ENCODE measurements around the gene NISCH.
A peak's percentile ranks its signal among the peaks of the same experiment; 100 is the strongest.

The NISCH gene

DNA sequence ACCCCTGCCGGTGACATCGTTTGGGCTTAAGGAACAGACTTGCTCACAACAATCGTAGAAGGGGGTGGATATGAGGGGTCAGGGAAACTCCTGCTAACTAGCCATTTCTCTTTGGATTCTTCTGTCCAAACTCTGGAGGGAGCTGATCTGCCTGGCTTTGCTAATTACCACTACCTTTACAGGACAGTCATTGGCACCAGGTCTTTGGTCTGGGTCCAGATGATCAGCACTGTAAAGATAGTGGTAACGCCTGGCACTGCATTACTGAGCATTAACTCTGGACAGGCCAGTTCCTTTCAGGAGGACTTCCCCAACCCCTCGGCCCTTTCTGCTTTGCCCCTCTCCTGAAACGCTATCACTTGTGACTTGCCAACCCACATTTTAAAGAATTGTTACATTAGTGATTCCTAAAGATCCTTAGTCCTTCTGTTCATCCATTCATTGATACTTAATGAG lies 81.8 kb downstream of the NISCH start:
- TF ChIP-seq, protein P1, sequence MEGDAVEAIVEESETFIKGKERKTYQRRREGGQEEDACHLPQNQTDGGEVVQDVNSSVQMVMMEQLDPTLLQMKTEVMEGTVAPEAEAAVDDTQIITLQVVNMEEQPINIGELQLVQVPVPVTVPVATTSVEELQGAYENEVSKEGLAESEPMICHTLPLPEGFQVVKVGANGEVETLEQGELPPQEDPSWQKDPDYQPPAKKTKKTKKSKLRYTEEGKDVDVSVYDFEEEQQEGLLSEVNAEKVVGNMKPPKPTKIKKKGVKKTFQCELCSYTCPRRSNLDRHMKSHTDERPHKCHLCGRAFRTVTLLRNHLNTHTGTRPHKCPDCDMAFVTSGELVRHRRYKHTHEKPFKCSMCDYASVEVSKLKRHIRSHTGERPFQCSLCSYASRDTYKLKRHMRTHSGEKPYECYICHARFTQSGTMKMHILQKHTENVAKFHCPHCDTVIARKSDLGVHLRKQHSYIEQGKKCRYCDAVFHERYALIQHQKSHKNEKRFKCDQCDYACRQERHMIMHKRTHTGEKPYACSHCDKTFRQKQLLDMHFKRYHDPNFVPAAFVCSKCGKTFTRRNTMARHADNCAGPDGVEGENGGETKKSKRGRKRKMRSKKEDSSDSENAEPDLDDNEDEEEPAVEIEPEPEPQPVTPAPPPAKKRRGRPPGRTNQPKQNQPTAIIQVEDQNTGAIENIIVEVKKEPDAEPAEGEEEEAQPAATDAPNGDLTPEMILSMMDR (conservative IDR thresholded peaks at IDR 0.05; ENCODE audit: low read depth): no peak
- CTCF ChIA-PET: no interaction called here
- peak overlapping the region; percentile 90 for H3K27ac ChIP-seq
- POLR2A ChIA-PET (ENCODE audit: low non-redundant PET): no interaction called here
- peak; percentile 14 for DNase-seq (ENCODE audit: low spot score)

GRCh38 chr3:52537726-52538421 lies 82.5 kb downstream of the NISCH start:
- DNase-seq (ENCODE audit: low spot score): no peak
- ChIA-PET CTCF (no interaction called here), POLR2A (ENCODE audit: low non-redundant PET) (no interaction called here)
- peak overlapping the region; percentile 90 for H3K27ac ChIP-seq
- TF ChIP-seq, protein P1 (conservative IDR thresholded peaks at IDR 0.05; ENCODE audit: low read depth): no peak

DNA sequence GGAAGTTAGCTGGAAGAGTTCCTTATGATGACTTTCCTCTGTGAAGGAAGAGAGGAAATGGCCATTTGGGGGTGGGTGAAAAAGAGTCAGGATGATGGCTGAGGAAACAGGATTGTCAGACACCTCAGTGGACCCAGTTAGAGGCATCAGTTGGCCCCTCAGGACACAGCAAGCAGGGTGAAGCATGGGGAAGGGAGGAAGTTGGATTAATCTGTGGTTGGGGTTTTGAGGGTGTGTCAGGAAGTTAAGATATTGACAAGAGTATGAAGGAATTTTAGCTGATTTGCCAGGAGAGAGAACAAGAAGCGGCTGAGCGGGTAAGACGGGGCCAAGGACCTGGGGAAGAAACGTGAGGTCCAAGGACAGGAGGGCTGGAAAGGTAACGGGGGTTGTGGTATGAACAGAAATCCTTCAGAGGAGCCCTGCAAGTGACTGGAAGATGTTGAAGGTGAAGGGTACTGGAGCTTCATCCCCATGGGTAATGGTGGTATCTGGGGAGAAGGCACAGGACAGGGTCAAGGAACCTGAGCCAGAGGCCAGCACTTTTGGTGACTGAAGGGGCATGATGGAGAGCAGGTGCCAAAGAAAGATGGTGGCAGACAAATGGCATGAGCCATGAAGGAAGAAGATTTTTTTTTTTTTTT lies 83.7 kb downstream of the NISCH start:
- TF ChIP-seq, protein P1 (conservative IDR thresholded peaks at IDR 0.05; ENCODE audit: low read depth): no peak
- H3K27ac ChIP-seq: peak overlapping the region; percentile 90
- ChIA-PET POLR2A (ENCODE audit: low non-redundant PET) (no interaction called here), CTCF (interaction anchor here (0.7 kb wide), 1 partner anchor 35 kb away, joined by 5 read pairs; no protein-coding TSS in a partner anchor)
- no peak for DNase-seq (ENCODE audit: low spot score)

GRCh38 chr3:52541050-52541449 lies 85.6 kb downstream of the NISCH start:
- ChIA-PET POLR2A (ENCODE audit: low non-redundant PET) (interaction anchor here (0.5 kb wide), 1 partner anchor 121 kb away, joined by 4 read pairs; no protein-coding TSS in a partner anchor), CTCF (no interaction called here)
- DNase-seq (ENCODE audit: low spot score): no peak
- H3K27ac ChIP-seq: no peak overlapping the region
- TF ChIP-seq, protein P1 (conservative IDR thresholded peaks at IDR 0.05; ENCODE audit: low read depth): no peak

Measured in RWPE1 (cell line).